AG09319 (cell line): ENCODE data around the gene CDH7.

ENCODE experiments used
- DNase-seq: peaks from one replicate; pipeline ENCODE4 v3.0.0-alpha.2; 2010; ENCODE audit warnings: low read depth; ENCODE audit errors: extremely low read depth
- TF ChIP-seq, protein P1 (sequence below): IDR thresholded peaks from 2 replicates; pipeline ENCODE4 v1.5.1; 2011; ENCODE audit warnings: low read depth, mild to moderate bottlenecking, inconsistent platforms, low read length, moderate library complexity

The CDH7 gene

GRCh38 chr18:65768120-65768778, 17.4 kb downstream of the CDH7 start:
- TF ChIP-seq, protein P1, sequence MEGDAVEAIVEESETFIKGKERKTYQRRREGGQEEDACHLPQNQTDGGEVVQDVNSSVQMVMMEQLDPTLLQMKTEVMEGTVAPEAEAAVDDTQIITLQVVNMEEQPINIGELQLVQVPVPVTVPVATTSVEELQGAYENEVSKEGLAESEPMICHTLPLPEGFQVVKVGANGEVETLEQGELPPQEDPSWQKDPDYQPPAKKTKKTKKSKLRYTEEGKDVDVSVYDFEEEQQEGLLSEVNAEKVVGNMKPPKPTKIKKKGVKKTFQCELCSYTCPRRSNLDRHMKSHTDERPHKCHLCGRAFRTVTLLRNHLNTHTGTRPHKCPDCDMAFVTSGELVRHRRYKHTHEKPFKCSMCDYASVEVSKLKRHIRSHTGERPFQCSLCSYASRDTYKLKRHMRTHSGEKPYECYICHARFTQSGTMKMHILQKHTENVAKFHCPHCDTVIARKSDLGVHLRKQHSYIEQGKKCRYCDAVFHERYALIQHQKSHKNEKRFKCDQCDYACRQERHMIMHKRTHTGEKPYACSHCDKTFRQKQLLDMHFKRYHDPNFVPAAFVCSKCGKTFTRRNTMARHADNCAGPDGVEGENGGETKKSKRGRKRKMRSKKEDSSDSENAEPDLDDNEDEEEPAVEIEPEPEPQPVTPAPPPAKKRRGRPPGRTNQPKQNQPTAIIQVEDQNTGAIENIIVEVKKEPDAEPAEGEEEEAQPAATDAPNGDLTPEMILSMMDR = no peak
- no peak for DNase-seq

DNA sequence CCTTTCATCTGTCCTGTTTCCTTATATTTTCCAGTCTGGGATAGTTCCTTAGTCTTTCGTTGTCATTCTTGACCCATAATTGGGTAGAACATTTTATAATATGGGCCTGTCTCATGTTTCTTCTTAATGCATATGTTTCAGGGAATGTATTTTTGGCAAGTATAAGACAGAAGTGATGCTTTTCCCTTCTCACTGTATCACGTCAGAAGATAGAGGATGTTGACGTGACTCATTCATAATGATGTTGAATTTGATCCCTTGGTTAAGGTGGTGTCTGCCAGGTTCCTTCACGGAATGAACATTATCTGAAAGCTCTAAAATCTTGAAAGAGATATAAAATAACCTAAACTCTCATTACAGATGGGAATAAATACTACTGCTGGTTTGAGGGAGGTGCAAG, 18.8 kb downstream of the CDH7 start:
- no peak for DNase-seq
- TF ChIP-seq, protein P1 = no peak

- TF ChIP-seq, protein P1 = no peak
- no peak for DNase-seq
Observed at GRCh38 chr18:65786474-65786873, 35.7 kb downstream of the CDH7 start.

DNA sequence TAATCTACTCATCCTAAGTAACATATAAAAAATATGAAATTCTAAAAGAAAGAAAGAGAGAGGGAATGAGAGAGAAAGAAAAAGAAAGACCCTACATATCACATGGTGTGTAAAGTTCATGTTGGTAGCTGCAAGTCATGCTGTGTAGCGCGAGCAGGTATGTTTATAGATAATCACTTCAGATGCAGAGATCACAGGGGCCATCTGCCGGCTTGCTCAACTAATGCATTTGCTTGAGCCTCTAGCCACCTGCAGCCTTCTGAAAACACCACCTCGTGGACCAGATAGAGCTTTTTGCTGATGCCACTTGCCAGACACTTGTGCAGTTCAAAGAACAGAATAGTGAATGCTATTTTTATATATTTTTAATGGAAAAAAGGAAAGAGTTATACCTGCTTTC, 37.6 kb downstream of the CDH7 start:
- DNase-seq = no peak
- TF ChIP-seq, protein P1 = no peak

- TF ChIP-seq, protein P1 = no peak
Observed at GRCh38 chr18:65790604-65791003, 39.8 kb downstream of the CDH7 start.

GRCh38 chr18:65791719-65792118, 40.9 kb downstream of the CDH7 start:
- TF ChIP-seq, protein P1 = no peak
- no peak for DNase-seq

More at GRCh38 chr18:65790604-65791003, 39.8 kb downstream of the CDH7 start:
- no peak for DNase-seq

GRCh38 chr18:65792456-65793074, 41.8 kb downstream of the CDH7 start:
- DNase-seq = no peak
- TF ChIP-seq, protein P1 = no peak
